HG03354 (cell line): ENCODE results near the gene DAB2IP.

Experiments used
- ATAC-seq: cut with Tn5 transposase; IDR thresholded peaks from one replicate; pipeline ENCODE4 v1.9.1; 2021; ENCODE audit warnings: mild to moderate bottlenecking; ENCODE audit not compliant: unreplicated experiment, poor library complexity, severe bottlenecking

The DAB2IP gene

DNA sequence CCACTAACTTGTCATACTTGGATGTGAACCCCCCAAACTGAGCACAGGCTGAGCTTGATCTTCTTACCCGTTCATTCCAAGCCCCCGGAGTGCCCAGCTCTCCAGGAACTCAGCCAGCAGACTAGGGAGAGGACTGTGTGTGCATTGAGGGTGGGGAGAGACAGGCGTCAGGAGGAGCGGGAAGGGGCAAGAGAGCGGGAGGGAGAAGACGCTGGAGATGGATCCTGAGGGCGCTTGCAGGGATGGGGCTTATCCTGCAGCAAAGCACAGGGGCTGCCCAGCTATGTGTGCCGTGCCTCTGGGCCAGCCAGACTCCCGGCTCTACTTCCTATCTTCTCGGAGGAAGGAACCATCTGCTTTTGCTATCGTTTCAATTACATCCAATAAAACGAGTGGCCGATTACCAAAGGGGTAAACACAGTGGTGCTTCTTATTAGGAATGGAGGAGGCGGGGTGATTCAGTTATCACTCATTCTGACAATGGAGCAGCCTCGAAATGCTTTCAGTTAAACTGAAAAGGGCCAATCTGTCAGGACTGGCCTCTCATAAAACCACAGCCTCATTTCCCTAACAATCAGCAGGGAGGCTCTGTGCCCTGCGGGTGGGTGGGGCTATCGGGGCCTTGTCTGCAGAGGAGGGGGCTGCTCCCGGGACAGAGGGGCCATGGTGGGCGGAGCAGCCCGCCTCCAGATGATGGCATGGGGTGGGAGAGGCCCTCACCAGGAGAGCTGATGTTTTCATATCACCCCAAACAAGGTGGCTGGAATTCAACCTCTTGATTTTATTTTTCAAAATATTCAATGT, 168.2 kb downstream of the DAB2IP start:
- no peak for ATAC-seq

GRCh38 chr9:121820286-121821005, 169.0 kb downstream of the DAB2IP start:
- no peak for ATAC-seq

DNA sequence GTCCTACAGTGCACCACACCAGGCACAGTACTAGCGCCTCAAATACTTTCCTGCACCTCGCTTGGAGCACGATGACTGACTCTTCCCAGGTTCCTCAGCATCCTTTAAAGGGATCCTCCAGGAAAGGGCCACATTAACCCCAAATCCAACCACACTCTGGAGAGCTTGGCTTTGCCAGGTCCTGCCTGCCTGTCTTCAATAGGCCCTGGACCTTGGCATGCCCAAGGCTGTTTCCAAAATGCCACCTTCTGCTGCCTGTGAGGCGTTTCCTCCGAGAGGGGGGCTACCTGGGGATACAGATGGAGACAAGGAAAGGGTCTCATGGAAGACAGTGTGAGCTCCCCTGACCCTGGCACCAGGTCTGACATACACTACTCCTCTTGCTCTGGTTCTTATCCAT, 169.9 kb downstream of the DAB2IP start:
- ATAC-seq: no peak

- no peak for ATAC-seq
Observed at GRCh38 chr9:121822093-121823085, 171.0 kb downstream of the DAB2IP start.

DNA sequence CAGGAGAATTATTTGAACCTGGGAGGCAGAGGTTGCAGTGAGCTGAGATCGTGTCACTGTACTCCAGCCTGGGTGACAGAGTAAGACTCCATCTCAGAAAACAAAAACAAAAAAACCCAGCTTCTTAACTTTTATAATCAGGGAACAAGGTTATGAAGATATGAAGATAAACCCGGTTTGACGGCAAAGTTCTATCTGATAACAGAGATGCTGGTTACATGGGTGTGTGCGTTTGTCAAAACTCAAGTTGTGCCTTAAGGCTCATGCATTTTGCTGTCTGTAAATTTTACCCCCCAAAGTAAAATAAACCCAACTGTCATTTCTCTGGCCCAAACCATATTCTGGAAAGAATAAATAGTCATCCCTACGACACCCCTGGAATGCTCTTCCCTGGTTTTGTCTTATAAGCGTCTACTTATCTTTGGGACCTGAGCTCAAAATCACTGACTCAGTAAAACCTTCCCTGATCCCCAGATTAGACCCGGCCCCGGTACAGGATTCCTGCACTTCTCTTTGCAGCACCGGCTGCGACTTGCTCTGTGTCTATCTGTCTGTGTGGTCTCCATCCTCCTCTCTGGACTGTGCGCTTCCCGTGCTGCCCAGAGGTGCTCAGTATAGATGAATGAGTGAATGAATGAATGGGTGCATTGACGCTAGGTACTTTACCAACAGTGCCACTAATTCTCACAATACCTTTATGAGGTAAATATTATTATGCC, 172.2 kb downstream of the DAB2IP start:
- no peak for ATAC-seq

GRCh38 chr9:121824651-121825030, 173.2 kb downstream of the DAB2IP start:
- ATAC-seq: no peak

- ATAC-seq: no peak
Observed at GRCh38 chr9:121825031-121825691, 173.7 kb downstream of the DAB2IP start.

DNA sequence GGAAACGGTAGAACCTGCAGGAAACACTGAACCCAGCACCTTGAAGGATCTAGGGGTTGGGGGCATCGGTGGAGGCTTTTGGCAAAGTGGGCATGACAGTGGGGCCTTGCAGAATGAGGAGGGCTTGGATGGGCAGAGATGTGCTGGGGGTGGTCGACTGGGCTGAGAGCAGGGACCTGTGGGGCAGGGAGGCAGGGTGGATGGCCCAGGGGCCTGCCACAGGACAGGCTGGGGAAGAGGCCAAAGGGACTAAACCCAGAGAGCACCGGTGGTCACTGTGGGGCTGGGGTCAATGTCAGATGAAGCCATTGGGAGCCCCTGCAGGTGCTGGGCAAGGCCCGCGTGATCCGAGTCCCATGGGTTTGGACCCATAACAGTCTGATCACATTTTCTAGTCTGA, 175.3 kb downstream of the DAB2IP start:
- no peak for ATAC-seq

- no peak for ATAC-seq
Observed at GRCh38 chr9:121827251-121827967, 176.0 kb downstream of the DAB2IP start.

GRCh38 chr9:121830441-121831140, 179.2 kb downstream of the DAB2IP start:
- ATAC-seq: no peak

- no peak for ATAC-seq
Observed at GRCh38 chr9:121831869-121832268, 180.4 kb downstream of the DAB2IP start.

GRCh38 chr9:121833061-121833460, 181.6 kb downstream of the DAB2IP start:
- no peak for ATAC-seq
